NCI-H1417 (cell line): ENCODE data around the gene DOCK11.

Experiments
- DNase-seq, 3 experiments: peaks; one replicate each; lab custom pipeline; 2025; lab: John Stamatoyannopoulos, UW

Gene DOCK11

DNA sequence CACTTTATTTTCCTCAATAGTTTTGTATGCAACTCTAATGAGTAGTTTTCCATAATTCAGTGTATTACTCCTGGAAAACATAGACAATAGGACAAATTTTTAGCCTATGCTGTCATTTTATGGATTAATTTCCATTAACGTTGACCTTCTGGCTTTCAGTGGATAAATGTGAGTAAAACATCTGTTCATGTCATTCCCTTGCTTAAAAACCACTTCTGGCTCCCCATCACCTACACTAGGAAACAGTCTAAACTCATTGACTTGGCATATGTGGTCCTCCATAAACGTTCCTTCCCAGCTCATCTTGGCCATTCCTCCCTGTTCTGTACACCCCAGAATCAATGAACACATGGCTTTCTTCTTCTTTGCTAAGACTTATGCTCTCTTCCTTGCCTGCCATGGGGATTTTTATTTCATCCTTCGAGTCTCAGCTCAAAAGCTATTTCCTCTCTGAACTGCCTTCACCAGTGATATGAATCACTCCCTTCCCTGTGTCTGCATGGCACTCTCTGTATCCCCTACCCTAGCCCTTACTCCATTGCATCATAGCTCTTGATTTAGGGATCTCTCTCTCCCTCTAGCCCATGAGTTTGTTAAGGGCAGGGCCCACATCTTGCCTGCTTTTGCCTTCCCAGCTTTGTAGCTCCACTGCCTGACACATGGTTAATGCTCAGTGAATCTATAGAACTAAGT is 34.8 kb downstream of the DOCK11 start:
- DNase-seq = no peak

DNA sequence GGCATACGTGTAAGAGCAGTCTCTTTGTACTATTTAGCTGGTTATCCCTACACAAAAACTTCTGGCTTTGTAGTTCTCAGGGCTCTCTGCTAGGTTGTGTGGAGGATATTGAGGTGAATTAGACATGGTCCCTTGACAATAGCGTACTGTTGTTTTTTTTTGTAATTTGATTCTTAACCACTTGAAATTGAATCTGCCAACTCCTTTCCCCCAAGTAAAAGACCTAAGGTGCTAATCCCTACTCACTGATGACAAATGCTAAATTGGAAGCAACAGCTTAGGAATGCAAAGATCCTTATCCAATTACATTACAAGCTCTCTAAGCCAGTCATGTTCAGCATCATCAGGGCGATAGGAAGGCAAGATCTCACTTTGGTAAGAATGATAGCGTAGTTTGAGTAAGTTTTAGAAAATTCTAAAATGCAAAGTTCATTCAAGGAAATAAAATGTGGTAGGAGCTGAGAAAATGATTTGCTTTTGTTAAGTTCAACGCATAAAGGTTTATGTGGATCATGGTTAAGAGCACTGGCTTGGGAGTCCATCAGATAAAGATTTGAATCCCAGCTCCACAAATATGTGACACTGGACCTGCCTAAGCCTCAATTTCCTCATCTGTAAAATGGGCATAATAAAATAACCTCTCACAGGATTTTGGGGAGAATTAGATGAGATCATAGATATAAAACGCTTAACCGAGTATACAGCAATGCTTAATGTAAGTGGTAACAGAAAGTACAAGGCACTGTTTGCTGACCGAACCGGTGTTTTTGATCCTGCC is 39.3 kb downstream of the DOCK11 start:
- DNase-seq = no peak

DNA sequence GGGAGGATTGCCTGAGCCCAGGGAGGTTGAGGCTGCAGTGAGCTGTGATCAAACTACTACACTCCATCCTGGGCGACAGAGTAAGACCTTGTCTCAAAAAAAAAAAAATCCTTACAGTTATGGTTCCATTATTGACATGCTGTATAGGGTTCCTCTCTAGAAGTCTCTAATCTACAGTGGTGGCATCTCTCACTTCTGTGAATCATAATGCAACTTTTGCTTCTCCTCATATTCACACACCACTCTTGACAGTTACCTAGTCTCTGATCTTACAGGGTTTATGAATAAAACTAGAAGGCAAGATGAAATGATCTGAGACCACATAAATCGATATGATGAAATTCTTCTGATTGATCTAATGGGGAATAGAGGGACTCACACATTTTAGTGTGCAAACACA is 40.6 kb downstream of the DOCK11 start:
- DNase-seq = no peak

DNA sequence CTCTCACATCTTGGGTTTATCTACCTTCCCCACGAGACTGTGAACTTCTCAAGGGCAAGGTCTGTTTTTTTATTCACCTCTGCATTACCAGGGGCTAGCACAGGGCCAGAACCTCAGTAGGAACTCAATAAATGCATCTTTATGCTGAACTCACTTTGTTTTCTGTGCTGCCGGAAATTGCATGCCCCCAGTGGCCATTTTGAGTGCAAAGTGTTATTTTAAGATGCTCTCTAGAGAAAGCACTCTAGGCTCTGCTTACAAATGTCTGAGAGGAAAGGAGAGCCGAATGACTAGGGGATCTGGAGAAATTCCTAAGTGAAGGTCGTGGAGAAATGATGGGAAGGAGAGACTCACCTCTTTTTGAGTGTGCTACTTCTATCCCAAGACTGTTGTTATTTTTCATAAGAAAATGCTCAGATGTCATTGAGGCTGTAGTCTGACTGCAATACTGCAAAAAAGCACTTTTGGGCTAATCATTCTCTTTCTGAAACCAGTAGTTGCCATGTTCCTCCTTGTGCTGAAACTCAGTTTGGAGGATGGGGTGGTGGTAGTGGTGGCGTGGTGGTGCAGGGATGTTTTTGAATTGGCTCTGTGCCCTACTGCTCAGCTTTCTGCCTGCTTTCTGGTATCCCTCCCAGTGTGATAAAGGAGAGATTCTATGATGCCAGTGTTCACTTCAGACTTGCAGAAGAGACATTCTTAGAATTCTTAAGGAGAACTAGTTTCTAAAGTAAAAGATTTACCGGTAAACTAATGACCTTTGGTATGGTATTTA is 41.3 kb downstream of the DOCK11 start:
- DNase-seq = no peak

DNA sequence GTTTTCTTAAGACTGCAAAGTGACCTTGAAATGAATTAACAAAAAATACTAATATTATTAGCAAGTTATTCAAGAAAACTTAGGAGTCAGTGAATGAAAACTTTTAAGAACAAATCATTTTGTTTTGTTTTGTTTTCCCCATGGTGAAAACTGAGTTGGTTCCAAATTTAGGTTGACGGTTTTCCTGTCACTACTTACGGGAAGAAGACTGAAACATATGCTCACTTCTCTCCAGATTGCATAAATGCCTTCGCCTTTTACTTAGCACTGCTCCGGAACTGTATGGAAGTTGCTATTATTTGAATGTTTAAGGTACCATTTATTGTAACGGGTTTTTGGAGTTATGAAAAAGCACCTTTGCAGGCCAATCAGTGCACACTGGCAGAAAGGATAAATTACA is 42.8 kb downstream of the DOCK11 start:
- no peak for DNase-seq

DNA sequence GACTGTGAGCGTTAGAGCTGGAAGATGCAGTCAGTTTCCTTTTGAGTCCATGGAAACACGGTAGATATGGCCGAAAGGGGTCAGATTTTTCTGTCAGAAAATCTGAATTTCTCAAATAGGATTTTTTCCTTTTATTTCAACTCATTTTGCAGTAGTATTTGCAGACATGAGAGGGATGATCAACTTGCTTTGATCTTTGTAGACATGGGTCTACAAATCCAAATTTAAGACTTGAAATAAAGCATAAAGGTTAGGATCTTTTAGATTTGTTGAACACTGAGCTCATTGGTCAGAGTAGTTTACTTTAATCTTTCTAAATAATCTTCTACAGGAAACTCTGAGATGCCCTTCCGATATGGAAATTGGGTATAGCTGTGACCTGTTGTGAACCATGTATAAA is 44.7 kb downstream of the DOCK11 start:
- DNase-seq = no peak

DNA sequence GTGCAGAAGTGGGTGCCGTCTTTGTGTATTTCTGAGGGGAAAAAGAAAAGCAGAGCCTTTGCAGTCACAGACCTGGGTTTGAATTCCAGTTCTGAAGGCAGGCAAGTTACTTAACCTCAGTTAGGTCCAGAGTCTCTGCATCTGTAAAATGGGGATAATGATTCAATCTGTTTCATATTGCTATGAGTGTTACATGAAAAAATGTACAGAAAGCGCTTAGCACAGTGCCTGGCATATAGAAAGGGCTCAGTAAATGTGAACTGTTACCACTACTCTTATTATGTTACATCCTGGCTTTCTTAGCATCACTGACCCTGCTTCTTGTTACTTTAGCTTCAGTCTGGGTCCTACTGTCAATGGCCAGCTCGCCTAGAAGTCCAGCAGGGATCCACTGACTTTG is 45.9 kb downstream of the DOCK11 start:
- no peak for DNase-seq

DNA sequence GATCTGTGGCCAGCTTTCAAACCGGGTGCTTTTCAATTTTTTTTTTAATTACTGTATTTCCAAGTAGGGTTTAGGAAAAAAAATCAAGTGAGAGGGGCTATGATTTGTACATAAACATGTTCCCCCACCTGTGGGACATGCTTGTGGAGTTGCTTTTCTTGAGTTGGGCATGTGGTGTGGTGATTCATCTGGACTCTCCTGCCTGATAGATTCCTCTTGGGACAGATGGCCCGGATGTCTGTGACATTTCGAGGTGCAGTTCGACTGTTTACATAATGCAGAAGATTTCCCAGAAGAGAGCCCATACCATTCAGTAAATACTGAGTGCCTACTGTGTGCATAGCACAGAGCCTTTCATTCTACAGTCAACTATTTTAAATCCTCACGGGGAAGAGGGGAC is 49.9 kb downstream of the DOCK11 start:
- DNase-seq = no peak

DNA sequence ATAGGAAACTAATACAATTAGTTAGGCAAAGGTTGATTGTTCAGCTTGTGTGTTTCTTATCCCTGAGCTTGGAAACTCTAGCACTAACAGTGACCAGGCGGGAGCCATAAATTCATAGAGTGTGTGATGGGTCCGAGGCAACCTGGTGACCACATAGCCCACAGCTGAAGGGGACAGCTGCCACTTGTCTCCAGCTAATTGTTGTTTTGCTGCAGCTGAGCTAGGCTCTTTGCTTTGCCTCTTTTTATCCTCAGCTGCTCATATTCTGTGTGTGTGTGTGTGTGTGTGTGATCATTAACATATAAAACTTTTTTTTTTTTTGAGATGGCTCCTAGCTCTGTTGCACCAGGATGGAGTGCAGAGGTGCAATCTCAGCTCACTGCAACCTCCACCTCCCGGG is 53.2 kb downstream of the DOCK11 start:
- peak in 2 of 3 experiments; percentile 11 to 74 for DNase-seq

DNA sequence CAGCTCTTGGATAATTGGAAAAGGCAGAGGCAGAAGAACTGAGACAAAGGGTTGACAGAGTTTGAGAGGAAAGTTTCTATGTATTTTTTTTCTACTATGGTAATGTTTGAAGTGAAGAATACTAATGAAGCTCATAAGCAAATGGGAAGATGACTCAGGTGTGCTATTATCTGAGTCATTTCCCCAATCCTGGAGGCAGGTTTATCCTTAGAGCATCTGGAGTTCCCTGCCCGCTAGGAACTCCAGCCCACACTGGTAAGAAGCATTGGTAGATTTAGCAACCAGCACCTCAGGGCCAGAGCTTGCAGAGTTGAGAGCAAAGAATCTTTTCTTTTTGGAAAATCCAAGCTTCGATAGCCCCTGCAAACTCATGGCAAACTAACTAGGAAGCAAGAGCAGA is 55.2 kb downstream of the DOCK11 start:
- no peak for DNase-seq

DNA sequence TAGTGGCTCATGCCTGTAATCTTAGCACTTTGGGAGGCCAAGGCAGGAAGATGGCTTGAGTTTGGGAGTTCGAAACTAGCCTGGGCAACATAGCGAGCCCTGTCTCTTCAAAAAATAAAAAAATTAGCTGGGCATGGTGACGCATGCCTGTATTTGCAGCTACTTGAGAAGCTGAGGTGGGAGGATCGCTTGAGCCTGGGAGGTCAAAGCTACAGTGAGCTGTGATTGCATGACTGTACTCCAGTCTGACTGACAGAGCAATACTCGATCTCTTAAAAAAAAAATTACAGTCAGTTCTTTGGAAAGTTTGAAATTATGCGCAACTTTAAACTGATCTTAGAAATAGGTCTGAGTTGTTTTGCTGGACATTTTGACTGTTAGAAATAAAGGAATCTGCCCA is 55.8 kb downstream of the DOCK11 start:
- no peak for DNase-seq

DNA sequence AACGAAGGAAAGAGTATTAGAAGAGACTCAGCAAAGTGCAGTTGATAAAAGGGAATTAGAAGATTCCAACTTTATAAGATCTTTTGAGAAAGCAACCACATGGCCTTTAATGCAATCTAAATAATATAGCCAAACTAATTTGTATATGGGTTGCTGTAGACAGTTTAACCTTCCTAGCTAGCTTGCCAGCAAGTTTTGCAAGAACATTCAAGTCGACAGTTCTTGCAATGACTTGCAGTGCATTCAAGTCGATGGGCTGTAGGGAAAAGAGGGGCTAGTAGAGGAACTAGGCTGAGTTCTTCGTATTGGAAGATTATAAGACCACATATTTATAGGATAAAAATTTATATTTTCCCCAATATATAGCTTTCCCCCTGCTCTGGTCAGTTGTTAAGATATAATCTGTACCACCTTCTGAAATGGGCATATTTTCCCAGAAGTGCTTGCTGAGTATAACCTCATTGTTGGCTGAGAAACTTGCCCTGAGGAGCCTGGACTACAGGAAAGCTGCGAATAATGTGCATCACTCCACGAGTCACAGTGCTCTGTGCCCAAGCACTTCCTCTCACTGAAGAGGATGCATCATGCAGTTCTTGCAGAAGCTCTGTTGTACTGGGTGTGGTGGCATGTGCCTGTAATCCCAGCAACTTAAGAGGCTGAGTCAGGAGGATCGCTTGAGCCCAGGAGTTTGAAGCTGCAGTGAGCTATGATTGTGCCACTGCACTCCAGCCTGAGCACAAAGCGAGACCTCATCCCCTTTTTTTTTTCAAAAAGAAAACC is 56.7 kb downstream of the DOCK11 start:
- no peak for DNase-seq

DNA sequence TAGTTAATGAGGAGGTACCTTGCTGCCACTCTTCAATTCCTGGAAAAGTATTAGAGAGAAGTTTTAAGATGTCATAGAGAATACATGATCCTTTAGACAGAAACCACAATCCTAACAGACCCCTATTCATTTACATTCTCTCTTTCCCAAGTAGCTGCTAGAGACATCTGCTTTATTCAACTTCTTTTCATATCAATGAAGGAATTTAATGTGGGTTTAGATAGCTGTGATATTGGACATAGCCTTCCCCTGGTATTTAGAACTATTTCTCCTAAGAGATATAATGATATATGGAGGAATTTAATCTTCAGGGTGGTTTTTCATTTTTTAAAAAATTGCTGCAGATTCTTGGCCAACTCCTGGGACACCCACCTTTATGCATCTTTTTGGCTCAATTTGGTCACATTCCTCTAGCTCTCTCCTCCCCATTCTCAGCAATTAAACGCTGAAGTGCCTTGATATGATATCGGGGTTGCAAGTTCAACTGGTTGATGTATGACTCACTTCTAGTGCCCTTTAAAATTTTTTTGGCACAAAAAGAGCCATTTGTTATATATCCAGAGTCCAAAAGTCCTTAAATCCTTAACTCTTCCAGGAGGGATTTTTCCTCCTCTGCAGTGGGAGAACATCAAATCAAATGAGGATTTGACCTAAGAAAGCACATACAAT is 57.6 kb downstream of the DOCK11 start:
- no peak for DNase-seq

DNA sequence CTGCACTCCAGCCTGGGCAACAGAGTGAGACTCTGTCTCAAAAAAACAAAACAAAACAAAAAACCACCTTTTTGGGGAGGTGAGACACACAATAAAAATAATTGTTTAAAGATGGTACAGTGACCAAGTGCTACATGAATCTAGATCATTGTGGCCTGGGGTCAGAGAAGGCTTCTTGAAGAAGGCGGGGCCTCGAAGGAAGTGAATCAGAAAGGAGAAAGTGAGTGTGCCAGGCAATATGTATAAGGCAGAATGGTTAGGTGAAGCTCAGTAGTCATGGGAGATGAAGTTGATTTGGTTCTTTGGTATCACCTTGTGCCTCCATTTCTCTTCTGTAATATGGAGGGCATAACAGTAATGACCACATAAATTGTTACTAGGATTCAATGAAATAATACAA is 58.9 kb downstream of the DOCK11 start:
- no peak for DNase-seq

DNA sequence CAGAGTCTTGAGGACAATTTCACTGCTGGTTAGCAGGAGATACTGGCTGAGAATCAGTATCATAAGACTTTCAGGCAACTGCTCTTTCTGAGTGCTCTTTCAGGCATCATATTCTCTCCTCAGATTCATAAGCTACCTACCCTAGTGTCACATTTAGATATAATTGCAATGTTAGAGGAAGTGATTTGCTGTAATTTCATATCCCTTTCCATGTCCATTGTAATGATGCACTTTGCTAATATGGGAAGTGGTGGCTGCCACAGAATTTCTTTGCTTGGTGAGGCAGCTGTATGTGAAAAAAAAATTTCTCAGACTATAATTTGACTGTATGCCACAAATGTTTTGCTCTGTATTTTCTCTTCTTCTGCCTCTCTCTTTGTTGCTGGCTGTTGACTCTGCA is 63.3 kb downstream of the DOCK11 start:
- DNase-seq = peak in 1 of 3 experiments; percentile 22

DNA sequence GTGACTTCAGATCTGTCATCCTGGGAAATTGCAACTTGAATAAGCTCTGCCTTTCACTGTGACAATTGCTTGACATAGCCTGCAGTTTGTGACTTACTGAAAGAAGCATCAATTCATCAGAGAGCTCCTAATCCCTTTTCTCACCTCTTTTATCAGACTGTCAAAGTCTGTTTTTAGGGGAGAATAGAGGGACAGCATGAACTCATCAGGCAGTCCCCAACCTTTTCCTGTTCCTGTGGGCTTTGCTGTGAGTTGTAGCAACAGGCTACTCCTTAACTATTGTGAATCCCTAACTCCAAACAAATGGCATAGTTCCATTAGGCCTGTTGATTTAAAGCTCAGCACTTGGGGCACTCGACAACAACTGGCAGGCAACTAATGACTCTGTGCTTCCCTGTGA is 64.9 kb downstream of the DOCK11 start:
- DNase-seq = no peak

DNA sequence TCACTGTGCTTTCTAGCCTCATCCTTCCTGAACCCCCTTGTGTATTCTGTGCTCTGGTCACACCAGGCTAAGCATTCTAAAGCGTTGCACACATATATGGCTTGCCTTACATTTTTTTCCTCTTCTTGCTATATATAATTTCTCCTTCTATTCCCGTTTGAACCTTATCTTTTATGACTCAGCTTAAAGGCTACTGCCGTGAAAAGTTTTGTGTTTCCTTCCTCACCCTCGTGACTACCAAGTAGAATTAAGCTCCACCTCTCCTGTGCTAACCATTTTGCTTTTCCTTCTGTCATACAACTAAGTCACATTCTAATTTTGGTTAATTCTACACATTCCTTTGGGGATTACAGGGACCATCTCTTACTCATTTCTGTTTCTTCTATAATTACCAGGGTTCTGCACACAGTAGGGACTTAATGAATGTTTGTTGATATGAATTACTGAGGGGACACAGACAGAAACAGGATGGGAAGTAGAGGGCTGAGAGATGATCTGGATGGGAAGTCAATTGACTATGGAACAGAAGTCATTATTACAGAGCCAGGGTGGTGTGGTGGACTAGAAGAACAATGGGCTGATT is 67.1 kb downstream of the DOCK11 start:
- DNase-seq = no peak

DNA sequence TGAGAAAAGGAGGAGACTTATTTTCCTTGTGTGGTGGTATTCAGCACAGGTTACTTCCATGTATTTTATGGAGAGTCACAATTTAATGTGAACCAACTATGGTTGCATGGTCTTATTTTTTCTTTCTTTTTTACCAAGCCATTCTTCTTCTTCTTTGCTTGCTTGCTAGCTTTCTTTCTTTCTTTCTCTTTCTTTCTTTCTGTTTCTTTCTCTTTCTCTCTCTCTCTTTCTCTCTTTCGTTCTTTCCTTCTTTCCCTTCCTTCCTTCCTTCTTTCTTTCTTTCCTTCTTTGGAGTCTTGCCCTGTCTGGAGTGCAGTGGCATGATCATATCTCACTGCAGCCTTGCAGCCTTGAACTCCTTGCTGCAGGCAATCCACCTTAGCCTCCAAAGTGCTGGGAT is 68.9 kb downstream of the DOCK11 start:
- DNase-seq = no peak

DNA sequence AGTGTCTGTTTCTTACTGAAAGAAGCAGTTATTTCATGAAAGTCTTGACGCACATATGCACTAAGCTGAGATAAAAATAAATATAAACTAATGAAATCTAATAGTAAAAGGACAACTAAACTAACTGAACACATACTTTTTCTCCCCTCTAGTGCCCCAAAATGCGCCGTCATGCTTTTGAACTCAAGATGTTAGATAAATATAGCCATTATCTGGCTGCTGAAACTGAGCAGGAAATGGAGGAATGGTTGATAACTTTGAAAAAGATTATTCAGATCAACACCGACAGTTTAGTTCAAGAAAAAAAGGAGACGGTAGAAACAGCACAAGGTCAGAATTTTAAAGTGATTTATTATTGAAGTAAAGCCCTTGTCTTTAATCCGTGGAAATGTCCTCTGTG is 70.2 kb downstream of the DOCK11 start:
- DNase-seq = no peak

DNA sequence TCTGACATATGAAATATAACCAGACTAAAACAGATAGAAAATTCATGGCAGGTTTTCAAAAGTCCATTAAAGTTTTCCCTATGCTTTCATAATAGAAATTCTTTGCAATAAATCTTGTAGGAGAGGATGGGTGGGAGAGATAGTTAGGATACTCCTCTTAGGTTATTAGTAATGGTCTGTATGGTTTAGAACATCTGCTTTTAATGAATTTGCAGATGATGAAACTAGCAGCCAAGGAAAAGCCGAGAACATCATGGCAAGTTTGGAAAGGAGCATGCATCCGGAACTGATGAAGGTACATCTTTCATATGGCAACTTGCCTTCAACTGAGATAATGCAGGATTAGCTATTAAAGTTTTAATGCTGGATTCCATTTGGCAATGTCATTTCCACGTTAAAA is 70.7 kb downstream of the DOCK11 start:
- no peak for DNase-seq

DNA sequence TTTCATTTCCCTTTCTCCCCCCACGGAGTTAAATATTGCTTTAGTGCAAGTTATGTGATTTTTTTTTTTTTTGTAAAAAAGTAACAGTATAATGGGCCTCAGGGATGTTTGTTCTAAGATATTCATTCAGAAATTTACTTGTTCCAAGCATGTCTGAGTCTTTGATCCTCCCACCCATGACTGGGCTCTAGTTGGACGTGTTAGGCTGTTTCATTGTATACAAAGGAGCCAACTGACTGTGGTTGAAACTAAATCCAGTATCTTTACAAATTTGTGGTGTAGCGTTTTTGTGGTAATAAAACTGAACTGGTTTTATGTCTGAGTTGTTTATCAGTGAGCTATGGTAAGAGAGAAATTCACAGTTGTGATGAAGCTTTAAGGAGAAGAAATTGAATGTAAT is 74.1 kb downstream of the DOCK11 start:
- DNase-seq = no peak
